Uterus (tissue), 2 donors: Measurements from ENCODE around the gene GEMIN7.

Experiments used
- CTCF ChIP-seq, 4 experiments: fragments of 200-600 bp in 2 of 4; fragments of 450-650 bp in 2 of 4; sonication (generic) in 2 of 4; IDR thresholded peaks; one replicate each; pipeline ENCODE4 v1.5.1; 2016 to 2019; ENCODE audit warnings: antibody characterized with exemption in 4 of 4, mild to moderate bottlenecking in 2 of 4, moderate library complexity in 1 of 4
- POLR2A ChIP-seq, 2 donors: fragments of 450-650 bp; IDR thresholded peaks; one replicate each; pipeline ENCODE4 v1.6.1; 2016; ENCODE audit warnings: antibody characterized with exemption in 2 of 2, mild to moderate bottlenecking in 1 of 2, moderate library complexity in 1 of 2

- TF ChIP-seq CTCF (IDR thresholded peaks at IDR 0.05) (no peak), POLR2A (IDR thresholded peaks at IDR 0.05) (no peak)
Measured at GRCh38 chr19:45035755-45036154, 43.3 kb upstream of the GEMIN7 start.
